Upper lobe of left lung (tissue), 6 donors: Measurements from ENCODE around the gene CDK10. TPM values are rescaled to one million over a fixed set of nuclear protein-coding genes. Genes with fewer than 3 reads are reported as not detected.

ENCODE experiments used
- ATAC-seq, 2 donors: fragments of 200-7000 bp; cut with Tn5 transposase; one replicate each; pipeline ENCODE4 v1.9.1; 2022; ENCODE audit warnings: mild to moderate bottlenecking in 2 of 2, moderate library complexity in 2 of 2; ENCODE audit not compliant: low FRiP score in 2 of 2
- DNase-seq, 2 donors: peaks; one replicate each; pipeline ENCODE4 v3.0.0-alpha.2; 2019 to 2020
- H3K27ac ChIP-seq, 4 donors: fragments of 200-600 bp; sonication (generic); one replicate each; pipeline ENCODE4 v1.5.1; 2016 to 2019
- H3K27me3 ChIP-seq, 4 donors: fragments of 200-600 bp; sonication (generic); one replicate each; pipeline ENCODE4 v1.5.1; 2017 to 2019
- H3K36me3 ChIP-seq, 4 donors: fragments of 200-600 bp; sonication (generic); one replicate each; pipeline ENCODE4 v1.5.1; 2016 to 2019
- H3K4me1 ChIP-seq, 4 donors: fragments of 200-600 bp; sonication (generic); one replicate each; pipeline ENCODE4 v1.5.1; 2018 to 2019
- H3K4me3 ChIP-seq, 4 donors: fragments of 200-600 bp; sonication (generic); one replicate each; pipeline ENCODE4 v1.5.1; 2017 to 2019; ENCODE audit warnings: mild to moderate bottlenecking in 2 of 4, moderate library complexity in 1 of 4
- H3K9me3 ChIP-seq, 4 donors: fragments of 200-600 bp; sonication (generic); one replicate each; pipeline ENCODE4 v1.5.1; 2018 to 2019
- CTCF ChIP-seq, 6 experiments: fragments of 450-650 bp in 4 of 6; fragments of 200-600 bp in 2 of 6; sonication (generic) in 2 of 6; IDR thresholded peaks; one replicate each; pipeline ENCODE4 v1.5.1; 2016 to 2019; ENCODE audit warnings: antibody characterized with exemption in 6 of 6
- EP300 ChIP-seq, 4 donors: sonication (generic); formaldehyde crosslinking; IDR thresholded peaks; one replicate each; pipeline ENCODE4 v1.5.1; 2017; ENCODE audit warnings: antibody characterized with exemption in 4 of 4, control low read depth in 2 of 4
- POLR2A ChIP-seq, 4 donors: fragments of 450-650 bp; IDR thresholded peaks; one replicate each; pipeline ENCODE4 v1.5.1; 2016 to 2017; ENCODE audit warnings: antibody characterized with exemption in 4 of 4, mild to moderate bottlenecking in 2 of 4
- POLR2AphosphoS5 ChIP-seq, 2 donors: sonication (generic); formaldehyde crosslinking; IDR thresholded peaks; one replicate each; pipeline ENCODE4 v1.5.1; 2017; ENCODE audit warnings: antibody characterized with exemption in 2 of 2
- WGBS, 2 donors: methylation state at CpG; one replicate each; pipeline ENCODE4 v1.1.5; 2017 to 2018; 5-methylcytosine and 5-hydroxymethylcytosine counted together
- total RNA-seq, 6 donors: library from RNA; depleted of rRNA in 4 of 6; stranded (reverse); fragments of >200 nt in 4 of 6; gene quantifications; one replicate each; pipeline versions ENCODE4 v1.1.0 to v1.2.1, GENCODE V29; 2016 to 2021
- donor health status: DM: no; HTN: no; CAD: no; lungs with moderate emphysema.
- donor health status: DM: no; HTN: yes; CAD: no; lungs with severe emphysema.

Gene CDK10
- total RNA-seq = 100 to 1,000 TPM in 2 of 6 donors, 10 to 100 TPM in 4; 38.4 to 197 (median 85.3) TPM

- Histone ChIP-seq H3K9me3 (no peaks in the 10 kb centered on the region), H3K4me1 (peaks cover 10 to 20% (median 12%) of the 10 kb centered on the region in 4 donors), H3K27ac (peak within 1 kb of the TSS; percentile 80 to 91 (median 86)), H3K27me3 (no peaks in the 10 kb centered on the region), H3K4me3 (peak within 1 kb of the TSS; percentile 71 to 95 (median 84)), H3K36me3 (peaks cover 0 to 16% (median 12%) of the 10 kb centered on the region in 4 donors)
- no peak for TF ChIP-seq EP300 (IDR thresholded peaks at IDR 0.05)
- TF ChIP-seq POLR2A (IDR thresholded peaks at IDR 0.05) = peak in 3 of 4 donors; percentile 23 to 92 (median 65)
- peak in 2 of 6 experiments; percentile 21 to 39 for TF ChIP-seq CTCF (IDR thresholded peaks at IDR 0.05)
- peak; percentile 68 to 83 for TF ChIP-seq POLR2AphosphoS5 (IDR thresholded peaks at IDR 0.05)
- DNase-seq (peak; percentile 89 to 98), ATAC-seq (peak; percentile 89 to 95)
- WGBS, 2 donors = 2% methylated on average over 40 of the region's 67 CpGs; no CpG with 5 or more reads in 1 of the 2 donors
These were observed at the start of gene CDK10 for GRCh38 chr16:89686520-89687091. Gene CDK10 (plus strand): TSS chr16:89686689. CDS start chr16:89686711, 22 bp downstream.

- TF ChIP-seq POLR2AphosphoS5 (IDR thresholded peaks at IDR 0.05) (no peak), CTCF (IDR thresholded peaks at IDR 0.05) (no peak), EP300 (IDR thresholded peaks at IDR 0.05) (no peak), POLR2A (IDR thresholded peaks at IDR 0.05) (no peak)
- WGBS, 2 donors = 79 to 81% methylated on average over 4 to 6 of the region's 10 CpGs
- H3K4me3 ChIP-seq = no peak overlapping the region
These were observed 49.1 kb upstream of the CDK10 start for GRCh38 chr16:89637379-89637778.

GRCh38 chr16:89638455-89638854 lies 48.0 kb upstream of the CDK10 start:
- Histone ChIP-seq H3K4me3 (no peak overlapping the region), H3K36me3 (no peaks in the 10 kb centered on the region), H3K27me3 (no peaks in the 10 kb centered on the region), H3K9me3 (no peaks in the 10 kb centered on the region), H3K4me1 (peaks cover 12 to 21% (median 14%) of the 10 kb centered on the region in 4 donors), H3K27ac (no peak overlapping the region)
- no peak for TF ChIP-seq EP300 (IDR thresholded peaks at IDR 0.05)
- no peak for TF ChIP-seq POLR2A (IDR thresholded peaks at IDR 0.05)
- TF ChIP-seq POLR2AphosphoS5 (IDR thresholded peaks at IDR 0.05) = no peak
- TF ChIP-seq CTCF (IDR thresholded peaks at IDR 0.05) = no peak
- DNase-seq (no peak), ATAC-seq (no peak)
- WGBS, 2 donors = 76 to 78% methylated on average over 8 to 10 of the region's 10 CpGs

More at GRCh38 chr16:89637379-89637778, 49.1 kb upstream of the CDK10 start:
- no peak overlapping the region for H3K27ac ChIP-seq
- H3K4me1 ChIP-seq = peaks cover 12 to 21% (median 14%) of the 10 kb centered on the region in 4 donors
- H3K27me3 ChIP-seq = no peaks in the 10 kb centered on the region
- no peak for ATAC-seq
- DNase-seq = no peak
- H3K9me3 ChIP-seq = no peaks in the 10 kb centered on the region
- H3K36me3 ChIP-seq = no peaks in the 10 kb centered on the region

GRCh38 chr16:89639385-89639784 lies 47.1 kb upstream of the CDK10 start:
- H3K4me3 ChIP-seq = no peak overlapping the region
- peaks cover 0 to 3% (median 1%) of the 10 kb centered on the region in 4 donors for H3K36me3 ChIP-seq
- peaks cover 12 to 21% (median 14%) of the 10 kb centered on the region in 4 donors for H3K4me1 ChIP-seq
- no peak overlapping the region for H3K27ac ChIP-seq
- DNase-seq = no peak
- ATAC-seq = no peak
- WGBS, 2 donors = 59 to 63% methylated on average over 5 to 6 of the region's 6 CpGs
- H3K9me3 ChIP-seq = no peaks in the 10 kb centered on the region
- TF ChIP-seq POLR2A (IDR thresholded peaks at IDR 0.05) (no peak), CTCF (IDR thresholded peaks at IDR 0.05) (no peak), POLR2AphosphoS5 (IDR thresholded peaks at IDR 0.05) (no peak), EP300 (IDR thresholded peaks at IDR 0.05) (no peak)
- no peaks in the 10 kb centered on the region for H3K27me3 ChIP-seq
